Heart right ventricle (tissue), 16 donors: ENCODE data around the gene KIF26B. TPM values are rescaled to one million over a fixed set of nuclear protein-coding genes. Genes with fewer than 3 reads are reported as not detected.

Experiments
- ATAC-seq, 8 donors: fragments of 200-7000 bp; cut with Tn5 transposase; one replicate each; pipeline ENCODE4 v1.9.1; 2020; ENCODE audit warnings: mild to moderate bottlenecking in 8 of 8, moderate library complexity in 8 of 8, moderate number of reproducible peaks in 1 of 8
- DNase-seq, 2 donors: peaks; one replicate each; pipeline ENCODE4 v3.0.0-alpha.2; 2020
- H3K27ac ChIP-seq, 10 donors: fragments of 200-600 bp; sonication (generic) in 2 of 10; one replicate each; pipeline versions ENCODE4 v1.5.0 to v1.8.0; 2020 to 2022; ENCODE audit warnings: mild to moderate bottlenecking in 3 of 10
- H3K27me3 ChIP-seq, 7 donors: fragments of 200-600 bp; one replicate each; pipeline ENCODE4 v1.8.0; 2021 to 2022; ENCODE audit warnings: mild to moderate bottlenecking in 2 of 7
- H3K36me3 ChIP-seq, 9 donors: fragments of 200-600 bp; sonication (generic) in 1 of 9; one replicate each; pipeline versions ENCODE4 v1.5.0 to v1.8.0; 2020 to 2022; ENCODE audit warnings: mild to moderate bottlenecking in 2 of 9
- H3K4me1 ChIP-seq, 9 donors: fragments of 200-600 bp; sonication (generic) in 1 of 9; one replicate each; pipeline versions ENCODE4 v1.5.0 to v1.8.0; 2020 to 2022; ENCODE audit warnings: mild to moderate bottlenecking in 4 of 9
- H3K4me3 ChIP-seq, 10 donors: fragments of 200-600 bp; sonication (generic) in 2 of 10; one replicate each; pipeline versions ENCODE4 v1.5.0 to v1.8.0; 2020 to 2022; ENCODE audit warnings: mild to moderate bottlenecking in 7 of 10, moderate library complexity in 2 of 10
- H3K9me3 ChIP-seq, 11 donors: fragments of 200-600 bp in 10 of 11; sonication (generic) in 2 of 11; one replicate each; pipeline versions ENCODE4 v1.5.0 to v1.8.0; 2013 to 2022; ENCODE audit warnings: mild to moderate bottlenecking in 2 of 11, control low read depth in 1 of 11, moderate library complexity in 1 of 11
- CTCF ChIP-seq, 9 donors: fragments of 200-600 bp; sonication (generic) in 2 of 9; IDR thresholded peaks; one replicate each; pipeline versions ENCODE4 v1.5.0 to v1.8.0; 2021 to 2022; ENCODE audit warnings: antibody characterized with exemption in 9 of 9, mild to moderate bottlenecking in 5 of 9, moderate library complexity in 1 of 9
- WGBS, 2 donors: extraction: QIAGEN DNeasy Blood & Tissue Kit; methylation state at CpG; one replicate each; pipeline ENCODE4 v1.1.7; 2013; ENCODE audit warnings: inconsistent platforms in 1 of 2; 5-methylcytosine and 5-hydroxymethylcytosine counted together
- intact Hi-C, 10 donors: fragments of 100-400 bp; cut with DNase I; formaldehyde crosslinking; loops; one replicate each; pipeline versions ENCODE4 v1.11.1 to v1.14.2; 2022
- polyA plus RNA-seq, 2 donors: library from polyadenylated mRNA; stranded (reverse); fragments of 200-250 nt; gene quantifications; one replicate each; pipeline ENCODE4 v1.2.3, GENCODE V29; 2013
- total RNA-seq, 10 donors: library from RNA; stranded (reverse); fragmentation: NEBNext Ultra II Directional in 3 of 10; extraction: Animal tissue kit (Norgen Biotek cat#: 25700) in 3 of 10; gene quantifications; one replicate each; pipeline versions ENCODE4 v1.2.1 to v1.2.4, GENCODE V29; 2021 to 2023
- donor health status: Arrhythmogenic right ventricular cardiomyopathy.
- donor health status: ischemic (EF 13 %, LVEDD 7.1; RV severe dilation, severe dysfunction).
- donor health status: healthy with polysubstance abuse.
- donor health status: DM: no; HTN: yes; CAD: no.
- donor health status: DM: no; HTN: no; CAD: no.
- donor health status: ischemic (EF 25% LVEDD 6.9; RV normal size, moderate dysfunction).
- donor health status: ischemic (EF 25% LVEDD 5.7; RV mildly dilated, moderate dysfunction).
- donor health status: healthy.
- donor health status: DM: yes; HTN: yes; CAD: no.
- donor health status: Ischemic cardiomyopathy.
- donor health status: ischemic (EF 35%, LVEDD 5.7; RV mildly dilated, moderate dysfunction).
- donor health status: nonischemic (EF 11% LVEDD 7.7; RV severe dilation, severe dysfunction).
- donor health status: DM: yes; HTN: yes; CAD: no.
- donor health status: PGD.
- donor health status: ischemic (EF 29% LVEDD 5.4; RV normal size, mild dysfunction).
- donor health status: nonischemic (EF 23%, LVEDD 6.1; RV moderate dilation, normal function).

The KIF26B gene
- total and polyA plus RNA-seq, 12 donors, result 0.66 to 8.8 (median 2.8) TPM

GRCh38 chr1:245486775-245487470 lies 332.1 kb downstream of the KIF26B start:
- ATAC-seq (peak in 1 of 8 donors; percentile 21), DNase-seq (no peak)
- Histone ChIP-seq H3K27ac (no peak overlapping the region), H3K27me3 (peaks cover 0 to 4% (median 0%) of the 10 kb centered on the region in 7 donors), H3K9me3 (peaks cover 0 to 6% (median 0%) of the 10 kb centered on the region in 11 donors), H3K4me1 (peaks cover 0 to 14% (median 0%) of the 10 kb centered on the region in 9 donors), H3K4me3 (no peak overlapping the region), H3K36me3 (no peaks in the 10 kb centered on the region)
- intact Hi-C loops, result no loop called here
- TF ChIP-seq CTCF (IDR thresholded peaks at IDR 0.05), result no peak
- 73 to 76% methylated on average over 8 of the region's 8 CpGs for WGBS, 2 donors

- intact Hi-C loops, result no loop called here
- ATAC-seq, result no peak
Measured at GRCh38 chr1:245488346-245489129, 333.8 kb downstream of the KIF26B start.

GRCh38 chr1:245489838-245490237 lies 335.1 kb downstream of the KIF26B start:
- Histone ChIP-seq H3K27ac (no peak overlapping the region), H3K9me3 (peaks cover 0 to 8% (median 0%) of the 10 kb centered on the region in 11 donors), H3K27me3 (peaks cover 0 to 6% (median 0%) of the 10 kb centered on the region in 7 donors), H3K4me1 (peaks cover 0 to 14% (median 0%) of the 10 kb centered on the region in 9 donors), H3K36me3 (no peaks in the 10 kb centered on the region), H3K4me3 (no peak overlapping the region)
- intact Hi-C loops, result no loop called here
- WGBS, 2 donors, result 74 to 77% methylated on average over 2 of the region's 2 CpGs
- TF ChIP-seq CTCF (IDR thresholded peaks at IDR 0.05), result no peak
- ATAC-seq (no peak), DNase-seq (no peak)

More at GRCh38 chr1:245488346-245489129, 333.8 kb downstream of the KIF26B start:
- Histone ChIP-seq H3K4me3 (no peak overlapping the region), H3K27ac (no peak overlapping the region), H3K36me3 (no peaks in the 10 kb centered on the region), H3K4me1 (peaks cover 0 to 14% (median 0%) of the 10 kb centered on the region in 9 donors), H3K27me3 (peaks cover 0 to 6% (median 0%) of the 10 kb centered on the region in 7 donors), H3K9me3 (peaks cover 0 to 6% (median 0%) of the 10 kb centered on the region in 11 donors)
- DNase-seq, result no peak
- TF ChIP-seq CTCF (IDR thresholded peaks at IDR 0.05), result no peak
- 76 to 79% methylated on average over 14 of the region's 14 CpGs for WGBS, 2 donors

GRCh38 chr1:245493029-245493428 lies 338.2 kb downstream of the KIF26B start:
- H3K4me3 ChIP-seq, result no peak overlapping the region
- 79 to 81% methylated on average over 5 of the region's 5 CpGs for WGBS, 2 donors
- peak in 1 of 9 donors; percentile 16 for TF ChIP-seq CTCF (IDR thresholded peaks at IDR 0.05)
- H3K9me3 ChIP-seq, result peaks cover 0 to 12% (median 0%) of the 10 kb centered on the region in 11 donors
- no peak overlapping the region for H3K27ac ChIP-seq
- intact Hi-C loops, result no loop called here
- ATAC-seq, result no peak
- H3K27me3 ChIP-seq, result peaks cover 0 to 6% (median 0%) of the 10 kb centered on the region in 7 donors
- no peak for DNase-seq
- H3K4me1 ChIP-seq, result no peaks in the 10 kb centered on the region
- no peaks in the 10 kb centered on the region for H3K36me3 ChIP-seq
